Measurements from ENCODE around the gene STK32B.
"Not testable (repeated sequence)": the region's sequence is repeated elsewhere in the genome, so short reads cannot be mapped to it uniquely, and the experiment has no call there.

STK32B gene

GRCh38 chr4:5238173-5238572 is 186.9 kb downstream of the STK32B start:
- no peak for TF ChIP-seq ZFX (IDR thresholded peaks at IDR 0.05; ENCODE audit: borderline replicate concordance)
- TF ChIP-seq, protein P1, sequence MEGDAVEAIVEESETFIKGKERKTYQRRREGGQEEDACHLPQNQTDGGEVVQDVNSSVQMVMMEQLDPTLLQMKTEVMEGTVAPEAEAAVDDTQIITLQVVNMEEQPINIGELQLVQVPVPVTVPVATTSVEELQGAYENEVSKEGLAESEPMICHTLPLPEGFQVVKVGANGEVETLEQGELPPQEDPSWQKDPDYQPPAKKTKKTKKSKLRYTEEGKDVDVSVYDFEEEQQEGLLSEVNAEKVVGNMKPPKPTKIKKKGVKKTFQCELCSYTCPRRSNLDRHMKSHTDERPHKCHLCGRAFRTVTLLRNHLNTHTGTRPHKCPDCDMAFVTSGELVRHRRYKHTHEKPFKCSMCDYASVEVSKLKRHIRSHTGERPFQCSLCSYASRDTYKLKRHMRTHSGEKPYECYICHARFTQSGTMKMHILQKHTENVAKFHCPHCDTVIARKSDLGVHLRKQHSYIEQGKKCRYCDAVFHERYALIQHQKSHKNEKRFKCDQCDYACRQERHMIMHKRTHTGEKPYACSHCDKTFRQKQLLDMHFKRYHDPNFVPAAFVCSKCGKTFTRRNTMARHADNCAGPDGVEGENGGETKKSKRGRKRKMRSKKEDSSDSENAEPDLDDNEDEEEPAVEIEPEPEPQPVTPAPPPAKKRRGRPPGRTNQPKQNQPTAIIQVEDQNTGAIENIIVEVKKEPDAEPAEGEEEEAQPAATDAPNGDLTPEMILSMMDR (IDR thresholded peaks at IDR 0.05), result no peak
- H3K27ac ChIP-seq, result no peak overlapping the region

DNA sequence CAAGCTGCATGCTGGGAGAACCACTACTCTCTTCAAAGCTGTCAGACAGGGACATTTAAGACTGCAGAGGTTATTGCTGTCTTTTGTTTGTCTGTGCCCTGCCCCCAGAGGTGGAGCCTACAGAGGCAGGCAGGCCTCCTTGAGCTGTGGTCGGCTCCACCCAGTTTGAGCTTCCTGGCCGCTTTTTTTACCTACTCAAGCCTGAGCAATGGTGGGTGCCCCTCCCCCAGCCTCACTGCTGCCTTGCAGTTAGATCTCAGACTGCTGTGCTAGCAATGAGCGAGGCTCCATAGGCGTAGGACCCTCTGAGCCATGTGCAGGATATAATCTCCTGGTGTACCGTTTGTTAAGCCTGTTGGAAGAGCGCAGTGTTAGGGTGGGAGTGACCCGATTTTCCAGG is 195.8 kb downstream of the STK32B start:
- not testable (repeated sequence) for H3K27ac ChIP-seq

DNA sequence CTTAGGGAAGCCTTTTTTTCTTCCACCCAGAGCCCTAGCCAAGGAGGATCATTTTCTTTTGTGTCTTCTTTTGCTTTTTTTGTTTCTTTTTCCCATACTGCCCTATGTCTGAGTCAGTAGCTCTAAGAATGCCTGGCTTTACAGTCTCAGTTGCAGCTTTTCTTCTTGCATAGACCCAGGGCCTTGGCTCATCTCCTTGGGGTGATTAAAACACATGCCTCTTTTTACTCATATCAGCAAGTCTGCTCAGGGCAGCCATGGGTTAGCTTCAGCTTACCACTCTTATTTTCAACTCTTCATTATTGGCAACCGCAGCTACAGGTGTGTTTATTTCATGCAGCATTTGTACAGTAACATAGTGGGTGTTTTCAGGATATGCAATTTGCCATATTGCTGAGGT is 196.5 kb downstream of the STK32B start:
- TF ChIP-seq, protein P1 (IDR thresholded peaks at IDR 0.05), result no peak
- no peak for TF ChIP-seq ZFX (IDR thresholded peaks at IDR 0.05; ENCODE audit: borderline replicate concordance)

GRCh38 chr4:5249727-5250126 is 198.4 kb downstream of the STK32B start:
- no peak overlapping the region for H3K27ac ChIP-seq
- TF ChIP-seq, protein P1 (IDR thresholded peaks at IDR 0.05), result no peak
- no peak for TF ChIP-seq ZFX (IDR thresholded peaks at IDR 0.05; ENCODE audit: borderline replicate concordance)

More for the DNA sequence above, 196.5 kb downstream of the STK32B start:
- H3K27ac ChIP-seq, result no peak overlapping the region

- not testable (repeated sequence) for H3K27ac ChIP-seq
These were observed 199.3 kb downstream of the STK32B start for GRCh38 chr4:5250536-5250935.

DNA sequence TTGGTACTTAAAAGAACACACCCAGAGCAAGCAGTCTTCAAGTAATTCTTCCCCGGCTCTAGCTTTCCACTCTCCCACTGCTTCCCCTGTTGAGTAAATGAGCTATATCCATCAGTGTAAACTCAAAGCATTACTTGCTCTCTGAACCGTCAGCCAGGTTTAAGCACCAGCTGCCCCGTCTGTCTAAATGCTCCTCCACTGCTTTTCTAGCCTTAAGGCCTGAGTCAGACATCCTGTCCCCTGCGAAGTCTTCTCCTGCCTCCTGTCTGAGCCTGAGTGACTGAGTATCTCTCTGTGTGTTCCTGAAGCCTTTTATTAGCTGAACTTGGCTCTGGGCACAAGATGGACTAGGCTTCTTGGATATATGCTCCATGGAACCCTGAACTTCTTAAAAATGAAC is 205.1 kb downstream of the STK32B start:
- TF ChIP-seq, protein P1 (IDR thresholded peaks at IDR 0.05), result no peak
- TF ChIP-seq ZFX (IDR thresholded peaks at IDR 0.05; ENCODE audit: borderline replicate concordance), result no peak
- H3K27ac ChIP-seq, result no peak overlapping the region

GRCh38 chr4:5257086-5257485 is 205.8 kb downstream of the STK32B start:
- no peak for TF ChIP-seq ZFX (IDR thresholded peaks at IDR 0.05; ENCODE audit: borderline replicate concordance)
- TF ChIP-seq, protein P1 (IDR thresholded peaks at IDR 0.05), result no peak
- H3K27ac ChIP-seq, result no peak overlapping the region

GRCh38 chr4:5259471-5259870 is 208.2 kb downstream of the STK32B start:
- TF ChIP-seq, protein P1 (IDR thresholded peaks at IDR 0.05), result no peak
- H3K27ac ChIP-seq, result no peak overlapping the region

Data from 22Rv1 (cell line).